GM12878 (cell line): ENCODE results near the gene BTNL2. TPM values are rescaled to one million over a fixed set of nuclear protein-coding genes. Genes with fewer than 3 reads are reported as not detected.
A peak's percentile ranks its signal among the peaks of the same experiment; 100 is the strongest.

Source experiments
- ATAC-seq: fragments of 200-7000 bp; cut with Tn5 transposase; 3 replicates; pipeline ENCODE4 v1.9.1; 2020; ENCODE audit warnings: mild to moderate bottlenecking, moderate library complexity
- BruUV-seq: library from RNA; stranded (reverse); fragments of 400-500 nt; replicated peaks from 2 replicates; lab custom pipeline; 2021; lab: Mats Ljungman, UMichigan
- CTCF ChIA-PET: fragments of 300-600 bp; sonication (Branson Sonifier 250); formaldehyde crosslinking; extraction: SDS; loops from one replicate; lab custom pipeline; 2021; ENCODE audit warnings: inconsistent platforms; lab: Yijun Ruan, JAX
- POLR2A ChIA-PET: fragments of 350-600 bp; formaldehyde crosslinking; extraction: SDS; loops from one replicate; lab custom pipeline; 2021; ENCODE audit warnings: inconsistent platforms; lab: Charles Lee
- RAD21 ChIA-PET: fragments of 300-600 bp; sonication (Branson Sonifier 250); formaldehyde crosslinking; loops from one replicate; lab custom pipeline; 2023; ENCODE audit warnings: antibody characterized with exemption; ENCODE audit not compliant: unreplicated experiment; lab: Charles Lee
- SMC1A ChIA-PET: fragments of 300-600 bp; sonication (Branson Sonifier 250); formaldehyde crosslinking; loops from one replicate; lab custom pipeline; 2023; ENCODE audit not compliant: unreplicated experiment, uncharacterized antibody; lab: Charles Lee
- DNase-seq: peaks from one replicate; pipeline ENCODE4 v3.0.0-alpha.2; 2011; ENCODE audit warnings: low read depth, low spot score
- FAIRE-seq: peaks from 3 replicates; lab custom pipeline; 2011; peaks lifted over from hg19 to GRCh38; lab: Jason Lieb, UNC
- H2AFZ ChIP-seq: 2 replicates; pipeline ENCODE4 v1.6.0; 2011; ENCODE audit warnings: low read depth, low read length, control low read depth; ENCODE audit not compliant: control insufficient read depth
- H3K27ac ChIP-seq: 2 replicates; pipeline ENCODE4 v1.5.1; 2011; ENCODE audit warnings: control low read depth; ENCODE audit not compliant: control insufficient read depth, insufficient read depth
- H3K27me3 ChIP-seq, 2 experiments: replicated peaks in 1 of 2; 2 replicates each; pipeline versions ENCODE4 v1.6.0 to v1.6.1; 2011; ENCODE audit warnings: low read length in 1 of 2; ENCODE audit not compliant: control insufficient read depth in 2 of 2, insufficient read depth in 2 of 2
- H3K36me3 ChIP-seq, 2 experiments: 2 replicates each; pipeline ENCODE4 v1.5.1; 2011; ENCODE audit warnings: low read length in 1 of 2; ENCODE audit not compliant: control insufficient read depth in 2 of 2, insufficient read depth in 2 of 2
- H3K4me1 ChIP-seq: 2 replicates; pipeline ENCODE4 v1.6.1; 2011; ENCODE audit warnings: mild to moderate bottlenecking, low read length, moderate library complexity, mixed read lengths; ENCODE audit not compliant: control insufficient read depth, insufficient read depth
- H3K4me2 ChIP-seq: 2 replicates; pipeline ENCODE4 v1.6.0; 2011; ENCODE audit warnings: control low read depth; ENCODE audit not compliant: control insufficient read depth, insufficient read depth
- H3K4me3 ChIP-seq: fragments of 200-600 bp; sonication (generic); 2 replicates; pipeline ENCODE4 v1.5.1; 2016
- H3K79me2 ChIP-seq: 2 replicates; pipeline ENCODE4 v1.6.0; 2011; ENCODE audit warnings: low read length; ENCODE audit not compliant: control insufficient read depth, insufficient read depth
- H3K9ac ChIP-seq: 2 replicates; pipeline ENCODE4 v1.8.0; 2011; ENCODE audit warnings: low read length, control low read depth, mixed read lengths; ENCODE audit not compliant: control insufficient read depth, insufficient read depth
- H3K9me3 ChIP-seq: replicated peaks from 3 replicates; pipeline ENCODE4 v1.5.1; 2011; ENCODE audit warnings: mild to moderate bottlenecking, low read length; ENCODE audit not compliant: control insufficient read depth, insufficient read depth
- H4K20me1 ChIP-seq: 2 replicates; pipeline ENCODE4 v1.6.0; 2011; ENCODE audit not compliant: control insufficient read depth, insufficient read depth
- E2F8 ChIP-seq: fragments of 450-650 bp; IDR thresholded peaks from 2 replicates; pipeline ENCODE4 v1.6.1; 2018; ENCODE audit warnings: mild to moderate bottlenecking, low read depth, moderate library complexity; ENCODE audit not compliant: partially characterized antibody
- POLR2AphosphoS2 ChIP-seq: IDR thresholded peaks from 2 replicates; pipeline ENCODE4 v1.6.1; 2011; ENCODE audit warnings: low read depth, mild to moderate bottlenecking, low read length, improper control_type of control experiment, moderate library complexity
- SREBF1 ChIP-seq: IDR thresholded peaks from 2 replicates; pipeline ENCODE4 v1.6.1; 2012; ENCODE audit warnings: mild to moderate bottlenecking, low read length
- STAT3 ChIP-seq: IDR thresholded peaks from 2 replicates; pipeline ENCODE4 v1.6.1; 2011; ENCODE audit warnings: low read depth, low read length, improper control_type of control experiment
- TAF1 ChIP-seq: IDR thresholded peaks from 2 replicates; pipeline ENCODE4 v1.6.1; 2011; ENCODE audit warnings: mild to moderate bottlenecking, low read depth, low read length, borderline replicate concordance
- WRNIP1 ChIP-seq: IDR thresholded peaks from 2 replicates; pipeline ENCODE4 v1.6.1; 2011; ENCODE audit warnings: low read depth, low read length, improper control_type of control experiment, borderline replicate concordance
- WGBS: methylation state at CpG from one replicate; pipeline ENCODE4 v1.1.6; 2016; ENCODE audit warnings: low lambda C conversion rate; ENCODE audit not compliant: insufficient replicate concordance, insufficient coverage; ENCODE audit errors: missing lambda C conversion rate; 5-methylcytosine and 5-hydroxymethylcytosine counted together
- in situ Hi-C: fragments of 300-500 bp; cut with MboI; formaldehyde crosslinking; loops from 9 replicates; pipeline ENCODE4 v1.14.3; 2018; ENCODE audit warnings: mixed read lengths
- intact Hi-C: fragments of 100-400 bp; cut with micrococcal nuclease; formaldehyde crosslinking; loops from one replicate; pipeline ENCODE4 v1.14.2; 2022; ENCODE audit not compliant: unreplicated experiment
- polyA plus RNA-seq, 11 experiments: library from polyadenylated mRNA; depleted of rRNA in 4 of 11; unstranded in 6 of 11; stranded (reverse) in 5 of 11; fragments of >200 nt; fragmentation: Nextera tagmentation in 4 of 11; fragmentation: Illumina TruSeq in 1 of 11; extraction: Ambion mirVana in 4 of 11; extraction: Trizol in 1 of 11; gene quantifications; 1 replicate in 1 of 11; 2 replicates in 10 of 11; pipeline versions ENCODE4 v1.2.1 to v1.2.3, GENCODE V29; 2011 to 2016; ENCODE audit warnings: inconsistent platforms in 2 of 11, missing spikeins in 2 of 11, low read depth in 1 of 11
- total RNA-seq, 4 experiments: library from RNA; depleted of rRNA in 3 of 4; stranded (reverse); fragments of >200 nt in 3 of 4; fragmentation: Illumina TruSeq in 1 of 4; extraction: Trizol in 1 of 4; gene quantifications; 2 replicates each; pipeline versions ENCODE4 v1.2.1 to v1.2.3, GENCODE V29; 2013 to 2021
- TF ChIP-seq, protein P1 (sequence below): fragments of 450-650 bp; IDR thresholded peaks from 2 replicates; pipeline ENCODE4 v1.6.1; 2017; ENCODE audit warnings: mild to moderate bottlenecking
- TF ChIP-seq, protein P2 (sequence below): IDR thresholded peaks from 2 replicates; pipeline ENCODE4 v1.6.1; 2012; ENCODE audit warnings: mild to moderate bottlenecking, low read depth, low read length
- TF ChIP-seq, protein P3 (sequence below): IDR thresholded peaks from 2 replicates; pipeline ENCODE4 v1.6.1; 2011; ENCODE audit warnings: low read depth, mild to moderate bottlenecking, low read length, moderate library complexity, borderline replicate concordance; ENCODE audit errors: extremely low read depth
- TF ChIP-seq, protein P4 (sequence below): fragments of 450-650 bp; formaldehyde crosslinking; IDR thresholded peaks from 2 replicates; pipeline ENCODE4 v1.5.0; 2022; ENCODE audit warnings: mild to moderate bottlenecking, missing genetic modification characterization

BTNL2 gene
- total and polyA plus RNA-seq, 10 of the 15 experiments (the other 5 are each of a cell fraction or from before 2014, with no cell fraction given) = 0.11 to 0.29 (median 0.26) TPM; not detected in 5

GRCh38 chr6:32436186-32436585, 29.2 kb upstream of the BTNL2 start:
- ChIA-PET POLR2A (interaction anchor here (0.7 to 2.4 kb wide), 7 partner anchors 24 to 260 kb away, joined by 3 to 20 read pairs (median 7); partner anchors contain the start of gene HLA-DQB1), CTCF (interaction anchor here (0.5 to 9.2 kb wide), 7 partner anchors 12 to 432 kb away, joined by 3 to 160 read pairs (median 8); no protein-coding TSS in a partner anchor), RAD21 (interaction anchor here (0.7 to 8.2 kb wide), 14 partner anchors 11 to 640 kb away, joined by 3 to 119 read pairs (median 4); partner anchors contain the start of genes HLA-DPB1, HLA-DQA1 and TAP2), SMC1A (interaction anchor here (0.8 to 7.3 kb wide), 13 partner anchors 11 to 432 kb away, joined by 3 to 154 read pairs (median 5); partner anchors contain the start of gene HLA-DRB1)
- WGBS = 19% methylated on average over 4 of the region's 4 CpGs
- H3K79me2 ChIP-seq = peaks cover 28% of the 10 kb centered on the region
- peak overlapping the region; percentile 100 for H3K27ac ChIP-seq
- H3K36me3 ChIP-seq = 0 out of 4 replicates have a peak, but pooled peaks cover 0 to under 1% of the 10 kb centered on the region in 2 experiments
- DNase-seq = no peak
- H4K20me1 ChIP-seq = no peaks in the 10 kb centered on the region
- H3K4me2 ChIP-seq = peak overlapping the region; percentile 0; the same call in 1 of the 2 replicates
- ATAC-seq = no peak
- intact Hi-C loops (loop anchor here (5.0 to 10.0 kb wide), 5 partner anchors 151 to 509 kb away; partner anchors contain the start of genes HLA-DMB, HLA-DQA1 and HLA-DRB1), in situ Hi-C loops (no loop called here)
- FAIRE-seq = no peak
- no peaks in the 10 kb centered on the region for H3K9me3 ChIP-seq
- H3K4me3 ChIP-seq = no peak overlapping the region
- H3K9ac ChIP-seq = no peak overlapping the region
- H2AFZ ChIP-seq = no peak overlapping the region
- H3K4me1 ChIP-seq = peaks cover 27% of the 10 kb centered on the region
- BruUV-seq = no TSS peak
- no peaks in the 10 kb centered on the region for H3K27me3 ChIP-seq
- TF ChIP-seq E2F8 (no peak), WRNIP1 (no peak), POLR2AphosphoS2 (no peak), TAF1 (no peak), SREBF1 (no peak), STAT3 (no peak)
- TF ChIP-seq, protein P1, sequence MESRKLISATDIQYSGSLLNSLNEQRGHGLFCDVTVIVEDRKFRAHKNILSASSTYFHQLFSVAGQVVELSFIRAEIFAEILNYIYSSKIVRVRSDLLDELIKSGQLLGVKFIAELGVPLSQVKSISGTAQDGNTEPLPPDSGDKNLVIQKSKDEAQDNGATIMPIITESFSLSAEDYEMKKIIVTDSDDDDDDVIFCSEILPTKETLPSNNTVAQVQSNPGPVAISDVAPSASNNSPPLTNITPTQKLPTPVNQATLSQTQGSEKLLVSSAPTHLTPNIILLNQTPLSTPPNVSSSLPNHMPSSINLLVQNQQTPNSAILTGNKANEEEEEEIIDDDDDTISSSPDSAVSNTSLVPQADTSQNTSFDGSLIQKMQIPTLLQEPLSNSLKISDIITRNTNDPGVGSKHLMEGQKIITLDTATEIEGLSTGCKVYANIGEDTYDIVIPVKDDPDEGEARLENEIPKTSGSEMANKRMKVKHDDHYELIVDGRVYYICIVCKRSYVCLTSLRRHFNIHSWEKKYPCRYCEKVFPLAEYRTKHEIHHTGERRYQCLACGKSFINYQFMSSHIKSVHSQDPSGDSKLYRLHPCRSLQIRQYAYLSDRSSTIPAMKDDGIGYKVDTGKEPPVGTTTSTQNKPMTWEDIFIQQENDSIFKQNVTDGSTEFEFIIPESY = no peak
- TF ChIP-seq, protein P2, sequence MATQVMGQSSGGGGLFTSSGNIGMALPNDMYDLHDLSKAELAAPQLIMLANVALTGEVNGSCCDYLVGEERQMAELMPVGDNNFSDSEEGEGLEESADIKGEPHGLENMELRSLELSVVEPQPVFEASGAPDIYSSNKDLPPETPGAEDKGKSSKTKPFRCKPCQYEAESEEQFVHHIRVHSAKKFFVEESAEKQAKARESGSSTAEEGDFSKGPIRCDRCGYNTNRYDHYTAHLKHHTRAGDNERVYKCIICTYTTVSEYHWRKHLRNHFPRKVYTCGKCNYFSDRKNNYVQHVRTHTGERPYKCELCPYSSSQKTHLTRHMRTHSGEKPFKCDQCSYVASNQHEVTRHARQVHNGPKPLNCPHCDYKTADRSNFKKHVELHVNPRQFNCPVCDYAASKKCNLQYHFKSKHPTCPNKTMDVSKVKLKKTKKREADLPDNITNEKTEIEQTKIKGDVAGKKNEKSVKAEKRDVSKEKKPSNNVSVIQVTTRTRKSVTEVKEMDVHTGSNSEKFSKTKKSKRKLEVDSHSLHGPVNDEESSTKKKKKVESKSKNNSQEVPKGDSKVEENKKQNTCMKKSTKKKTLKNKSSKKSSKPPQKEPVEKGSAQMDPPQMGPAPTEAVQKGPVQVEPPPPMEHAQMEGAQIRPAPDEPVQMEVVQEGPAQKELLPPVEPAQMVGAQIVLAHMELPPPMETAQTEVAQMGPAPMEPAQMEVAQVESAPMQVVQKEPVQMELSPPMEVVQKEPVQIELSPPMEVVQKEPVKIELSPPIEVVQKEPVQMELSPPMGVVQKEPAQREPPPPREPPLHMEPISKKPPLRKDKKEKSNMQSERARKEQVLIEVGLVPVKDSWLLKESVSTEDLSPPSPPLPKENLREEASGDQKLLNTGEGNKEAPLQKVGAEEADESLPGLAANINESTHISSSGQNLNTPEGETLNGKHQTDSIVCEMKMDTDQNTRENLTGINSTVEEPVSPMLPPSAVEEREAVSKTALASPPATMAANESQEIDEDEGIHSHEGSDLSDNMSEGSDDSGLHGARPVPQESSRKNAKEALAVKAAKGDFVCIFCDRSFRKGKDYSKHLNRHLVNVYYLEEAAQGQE = no peak
- TF ChIP-seq, protein P3, sequence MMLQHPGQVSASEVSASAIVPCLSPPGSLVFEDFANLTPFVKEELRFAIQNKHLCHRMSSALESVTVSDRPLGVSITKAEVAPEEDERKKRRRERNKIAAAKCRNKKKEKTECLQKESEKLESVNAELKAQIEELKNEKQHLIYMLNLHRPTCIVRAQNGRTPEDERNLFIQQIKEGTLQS = no peak
- TF ChIP-seq, protein P4, sequence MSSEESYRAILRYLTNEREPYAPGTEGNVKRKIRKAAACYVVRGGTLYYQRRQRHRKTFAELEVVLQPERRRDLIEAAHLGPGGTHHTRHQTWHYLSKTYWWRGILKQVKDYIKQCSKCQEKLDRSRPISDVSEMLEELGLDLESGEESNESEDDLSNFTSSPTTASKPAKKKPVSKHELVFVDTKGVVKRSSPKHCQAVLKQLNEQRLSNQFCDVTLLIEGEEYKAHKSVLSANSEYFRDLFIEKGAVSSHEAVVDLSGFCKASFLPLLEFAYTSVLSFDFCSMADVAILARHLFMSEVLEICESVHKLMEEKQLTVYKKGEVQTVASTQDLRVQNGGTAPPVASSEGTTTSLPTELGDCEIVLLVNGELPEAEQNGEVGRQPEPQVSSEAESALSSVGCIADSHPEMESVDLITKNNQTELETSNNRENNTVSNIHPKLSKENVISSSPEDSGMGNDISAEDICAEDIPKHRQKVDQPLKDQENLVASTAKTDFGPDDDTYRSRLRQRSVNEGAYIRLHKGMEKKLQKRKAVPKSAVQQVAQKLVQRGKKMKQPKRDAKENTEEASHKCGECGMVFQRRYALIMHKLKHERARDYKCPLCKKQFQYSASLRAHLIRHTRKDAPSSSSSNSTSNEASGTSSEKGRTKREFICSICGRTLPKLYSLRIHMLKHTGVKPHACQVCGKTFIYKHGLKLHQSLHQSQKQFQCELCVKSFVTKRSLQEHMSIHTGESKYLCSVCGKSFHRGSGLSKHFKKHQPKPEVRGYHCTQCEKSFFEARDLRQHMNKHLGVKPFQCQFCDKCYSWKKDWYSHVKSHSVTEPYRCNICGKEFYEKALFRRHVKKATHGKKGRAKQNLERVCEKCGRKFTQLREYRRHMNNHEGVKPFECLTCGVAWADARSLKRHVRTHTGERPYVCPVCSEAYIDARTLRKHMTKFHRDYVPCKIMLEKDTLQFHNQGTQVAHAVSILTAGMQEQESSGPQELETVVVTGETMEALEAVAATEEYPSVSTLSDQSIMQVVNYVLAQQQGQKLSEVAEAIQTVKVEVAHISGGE (CRISPR knock-in tag) = no peak
